ENCODE measurements around the gene EGFL8.
A peak's percentile ranks its signal among the peaks of the same experiment; 100 is the strongest.

EGFL8 gene

GRCh38 chr6:32147401-32148132 is 16.8 kb upstream of the EGFL8 start:
- no peak for DNase-seq

GRCh38 chr6:32148289-32149091 is 15.9 kb upstream of the EGFL8 start:
- DNase-seq, result peak; percentile 30

GRCh38 chr6:32149092-32149755 is 15.2 kb upstream of the EGFL8 start:
- no peak for DNase-seq

DNA sequence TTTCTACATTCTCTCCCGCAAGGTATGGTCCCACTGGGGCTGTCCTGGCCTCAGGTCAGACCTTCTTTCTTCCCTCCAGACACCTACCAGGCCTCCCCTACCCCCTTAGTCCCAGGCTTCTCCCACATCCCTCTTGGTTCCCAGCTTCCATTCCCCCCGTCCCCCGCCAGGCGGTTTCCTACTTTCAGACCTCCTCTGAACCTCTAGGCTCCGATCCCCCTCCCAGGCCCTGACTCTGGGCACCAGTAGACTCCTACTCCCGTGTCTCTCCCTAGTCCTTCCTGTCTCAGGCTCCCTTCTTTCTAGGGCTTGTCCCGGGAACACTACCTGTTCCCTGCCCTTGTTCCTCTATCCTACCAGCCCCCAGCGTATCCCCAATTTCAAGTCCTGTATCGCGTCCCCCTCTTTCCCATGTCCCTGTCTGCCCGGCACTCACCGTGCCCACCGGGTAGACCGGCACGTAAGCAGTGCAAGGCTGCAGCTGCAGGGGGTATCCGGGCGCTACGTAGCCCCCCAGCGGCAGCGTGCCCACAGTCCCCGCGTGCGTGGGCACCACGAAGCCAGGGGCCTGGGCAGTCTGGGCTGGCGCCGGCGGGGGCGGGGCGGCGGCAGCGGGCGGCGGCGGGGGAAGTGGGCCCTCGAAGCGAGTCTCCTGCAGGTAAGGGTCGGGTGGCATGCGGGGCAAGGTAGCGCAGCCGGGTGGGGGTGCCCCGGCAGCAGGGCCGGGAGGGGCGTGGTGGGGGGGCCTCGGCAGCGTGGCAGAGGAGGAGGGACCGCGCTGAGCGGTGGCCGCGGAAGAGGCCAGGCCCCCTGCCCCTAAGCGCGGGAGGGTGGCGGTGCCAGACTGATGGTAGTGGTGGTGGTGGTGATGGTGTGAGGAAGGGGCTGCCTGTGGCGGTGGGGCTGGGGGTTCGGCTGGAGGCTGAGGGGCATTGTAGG is 14.2 kb upstream of the EGFL8 start:
- DNase-seq, result no peak

DNA sequence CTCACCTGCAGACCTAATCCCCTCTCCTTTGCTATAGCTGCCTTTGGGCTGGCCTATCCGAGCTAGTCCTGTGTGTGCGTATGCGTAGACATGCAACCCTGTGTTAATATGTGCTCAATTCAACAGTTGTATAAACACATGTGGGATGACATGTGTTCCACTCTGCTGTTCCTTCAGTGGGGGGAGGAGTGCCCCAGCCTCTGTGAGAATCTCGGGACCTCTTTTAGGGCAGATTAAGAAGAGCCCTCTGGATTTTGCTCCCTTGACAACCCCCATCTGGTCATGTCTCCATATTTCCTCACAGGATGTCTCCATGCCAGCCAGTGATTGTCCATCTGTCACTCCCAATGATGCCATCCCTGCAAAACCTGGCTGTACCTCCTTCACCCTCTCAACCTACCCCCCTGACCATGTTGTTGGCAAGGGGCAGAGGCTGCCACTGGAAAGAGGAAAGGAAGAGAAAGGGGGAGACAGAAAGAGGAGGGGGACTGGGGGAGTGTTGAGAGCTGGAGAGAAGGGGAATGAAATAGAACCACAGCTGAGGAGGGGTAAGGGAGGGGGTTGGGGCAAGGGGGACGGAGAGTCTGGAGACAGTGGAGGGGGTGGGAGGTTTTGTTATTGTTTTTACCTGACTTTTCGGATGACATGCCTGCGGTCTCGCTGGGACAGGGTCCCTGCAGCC is 13.1 kb upstream of the EGFL8 start:
- no peak for DNase-seq

- DNase-seq, result no peak
These were observed 12.3 kb upstream of the EGFL8 start, which contains the start of gene PRRT1 for GRCh38 chr6:32151863-32152768. TSS of gene PRRT1 (minus strand) at chr6:32151939. CDS start at chr6:32151827, 112 bp downstream.

DNA sequence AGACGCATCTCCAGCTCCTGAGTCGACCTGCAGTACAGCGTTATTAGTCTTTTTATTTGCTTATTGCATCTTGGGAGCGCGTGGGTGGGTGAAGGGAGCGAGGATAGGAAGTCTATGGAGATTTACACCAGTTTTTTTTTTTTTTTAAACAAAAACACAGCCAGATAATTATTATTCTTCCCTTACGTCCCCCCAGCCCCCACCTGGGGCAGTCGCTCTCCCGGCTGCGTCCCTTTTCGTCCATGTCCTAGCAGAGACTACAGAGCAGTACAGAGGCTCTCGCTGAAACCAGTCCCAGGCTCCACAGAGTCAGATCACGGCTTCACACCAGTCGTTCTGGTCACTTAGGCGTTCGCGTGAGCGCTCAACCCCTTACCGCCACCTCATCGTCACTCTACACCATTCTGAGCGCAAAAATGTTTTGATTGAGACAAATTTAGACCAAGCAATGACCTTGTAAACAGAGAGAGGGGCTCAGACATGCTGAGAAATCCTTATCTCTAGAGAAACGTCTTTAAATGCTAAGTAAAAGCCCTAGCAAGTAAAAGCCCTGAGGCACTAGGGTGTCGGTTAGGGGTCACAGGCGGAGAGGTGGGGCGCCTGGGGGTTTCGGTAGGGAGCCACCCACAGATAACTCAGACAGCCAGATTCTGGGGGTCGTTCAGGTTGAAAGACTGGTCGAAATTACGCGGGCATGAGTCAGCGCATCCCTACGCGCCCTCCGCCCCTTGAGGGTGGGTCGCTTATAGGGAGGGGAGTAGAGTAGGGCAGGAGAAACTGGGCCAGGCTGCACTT is 11.4 kb upstream of the EGFL8 start:
- no peak for DNase-seq

- DNase-seq, result peak; percentile 67
These were observed 10.6 kb upstream of the EGFL8 start, which contains the start of gene PPT2 for GRCh38 chr6:32153564-32154513. TSS of gene PPT2 (plus strand) at chr6:32154141. CDS start at chr6:32154595, 454 bp downstream.

- peak; percentile 62 for DNase-seq
These were observed 9.8 kb upstream of the EGFL8 start for GRCh38 chr6:32154514-32155161.

DNA sequence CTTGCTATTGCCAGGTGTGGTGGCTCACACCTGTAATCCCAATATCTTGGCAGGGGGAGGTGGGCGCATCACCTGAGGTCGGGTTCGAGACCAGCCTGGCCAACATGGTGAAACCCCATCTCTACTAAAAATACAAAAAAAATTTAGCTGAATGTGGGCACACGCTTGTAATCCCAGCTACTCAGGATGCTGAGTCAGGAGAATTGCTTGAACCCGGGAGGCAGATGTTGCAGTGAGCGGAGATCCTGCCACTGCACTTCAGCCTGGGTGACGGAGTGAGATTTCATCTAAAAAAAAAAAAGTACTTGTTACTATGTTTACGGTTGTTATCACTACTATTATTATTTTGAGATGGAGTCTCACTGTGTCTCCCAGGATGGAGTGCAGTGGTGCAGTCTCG is 7.5 kb upstream of the EGFL8 start:
- no peak for DNase-seq

DNA sequence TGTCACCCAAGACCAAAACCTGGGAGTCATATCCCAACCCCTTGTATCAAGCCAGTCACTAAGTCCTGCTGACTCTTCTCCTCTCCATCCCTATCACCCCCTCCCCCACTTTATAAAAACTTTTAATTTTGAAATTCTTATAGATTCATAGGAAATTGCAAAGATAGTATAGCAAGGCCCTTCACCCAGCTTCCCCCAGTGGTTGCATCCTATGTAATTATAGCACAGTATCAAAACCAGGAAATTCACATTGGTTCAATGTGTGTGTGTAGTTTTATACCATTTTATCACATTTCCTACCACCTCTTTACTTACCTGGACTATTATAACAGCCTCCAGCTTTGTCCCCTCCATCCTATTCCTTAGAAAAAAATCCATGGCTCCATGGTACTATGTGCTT is 6.3 kb upstream of the EGFL8 start:
- no peak for DNase-seq

DNA sequence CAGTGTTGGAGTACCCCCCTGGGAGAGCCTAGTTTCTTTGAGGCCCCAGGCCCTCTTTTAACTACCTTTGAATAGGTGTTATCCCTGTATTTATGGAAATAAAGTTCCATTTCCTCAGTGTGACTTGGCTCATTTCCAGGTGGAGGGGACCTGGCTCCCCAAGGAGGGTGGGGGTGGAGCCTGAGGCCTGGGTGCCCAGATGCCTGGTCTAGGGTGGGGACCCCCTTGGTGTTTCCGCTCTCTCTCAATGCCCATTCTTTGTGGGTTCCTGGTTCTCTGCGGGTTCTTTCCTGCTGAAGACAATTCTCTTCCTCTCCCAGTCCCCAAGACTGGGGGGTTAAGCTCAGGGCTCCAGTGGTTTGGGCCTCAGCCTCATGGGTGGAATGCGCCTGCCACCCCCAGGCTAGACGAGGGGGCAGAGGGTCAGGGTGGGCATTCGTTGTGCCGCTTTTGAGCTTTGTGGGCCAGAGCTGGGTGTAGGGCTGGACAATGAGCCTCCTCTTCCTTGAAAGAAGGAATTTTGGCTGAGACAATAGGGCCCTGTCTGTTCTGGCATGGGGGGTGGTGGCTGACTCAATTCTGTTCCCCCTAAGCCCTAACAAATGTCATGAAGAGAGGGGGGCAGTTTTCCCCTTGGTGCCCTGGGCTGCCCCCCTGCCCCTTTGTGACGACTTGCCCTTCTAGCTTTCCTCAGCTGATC is 686 bp upstream of the EGFL8 start:
- DNase-seq, result no peak

DNA sequence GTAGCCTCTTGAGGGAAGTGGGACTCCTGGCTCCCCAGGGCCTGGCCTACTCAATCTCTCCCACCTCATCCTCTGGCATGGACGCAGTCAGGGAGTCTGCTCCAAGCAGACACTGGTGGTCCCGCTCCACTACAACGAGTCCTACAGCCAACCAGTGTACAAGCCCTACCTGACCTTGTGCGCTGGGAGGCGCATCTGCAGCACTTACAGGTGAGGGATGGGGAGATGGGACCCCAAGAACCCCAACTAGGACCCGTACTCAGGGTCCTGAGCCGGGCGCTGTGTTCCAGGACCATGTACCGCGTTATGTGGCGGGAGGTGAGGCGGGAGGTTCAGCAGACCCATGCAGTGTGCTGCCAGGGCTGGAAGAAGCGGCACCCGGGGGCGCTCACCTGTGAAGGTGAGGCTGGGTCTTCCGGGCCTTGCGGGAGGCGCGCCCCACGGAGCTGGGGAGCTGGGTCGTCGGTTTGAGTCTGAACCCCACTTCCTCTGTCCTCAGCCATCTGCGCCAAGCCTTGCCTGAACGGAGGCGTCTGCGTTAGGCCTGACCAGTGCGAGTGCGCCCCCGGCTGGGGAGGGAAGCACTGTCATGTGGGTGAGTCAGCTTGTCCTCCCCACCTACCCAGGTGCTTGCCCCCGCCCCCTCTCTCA is 2.1 kb downstream of the EGFL8 start:
- no peak for DNase-seq

DNA sequence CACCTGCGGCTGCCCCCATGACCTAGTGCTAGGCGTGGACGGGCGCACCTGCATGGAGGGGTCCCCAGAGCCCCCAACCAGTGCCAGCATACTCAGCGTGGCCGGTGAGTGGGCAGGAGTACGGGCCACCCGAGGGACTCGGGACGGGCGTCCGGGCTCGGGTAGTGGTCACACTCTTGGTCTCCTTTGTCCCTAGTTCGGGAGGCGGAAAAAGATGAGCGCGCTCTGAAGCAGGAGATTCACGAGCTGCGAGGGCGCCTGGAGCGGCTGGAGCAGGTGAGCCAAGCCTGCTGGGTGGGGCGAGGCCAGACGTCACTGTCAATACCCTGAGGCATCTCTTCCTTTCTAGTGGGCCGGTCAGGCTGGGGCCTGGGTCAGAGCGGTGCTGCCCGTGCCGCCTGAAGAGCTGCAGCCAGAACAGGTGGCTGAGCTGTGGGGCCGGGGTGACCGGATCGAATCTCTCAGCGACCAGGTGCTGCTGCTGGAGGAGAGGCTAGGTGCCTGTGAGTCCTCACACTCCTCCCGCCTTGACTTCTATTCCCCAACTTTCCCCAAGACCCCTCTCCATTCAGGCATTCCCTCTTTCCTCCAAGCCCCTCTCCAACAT is 2.9 kb downstream of the EGFL8 start:
- DNase-seq, result no peak

DNA sequence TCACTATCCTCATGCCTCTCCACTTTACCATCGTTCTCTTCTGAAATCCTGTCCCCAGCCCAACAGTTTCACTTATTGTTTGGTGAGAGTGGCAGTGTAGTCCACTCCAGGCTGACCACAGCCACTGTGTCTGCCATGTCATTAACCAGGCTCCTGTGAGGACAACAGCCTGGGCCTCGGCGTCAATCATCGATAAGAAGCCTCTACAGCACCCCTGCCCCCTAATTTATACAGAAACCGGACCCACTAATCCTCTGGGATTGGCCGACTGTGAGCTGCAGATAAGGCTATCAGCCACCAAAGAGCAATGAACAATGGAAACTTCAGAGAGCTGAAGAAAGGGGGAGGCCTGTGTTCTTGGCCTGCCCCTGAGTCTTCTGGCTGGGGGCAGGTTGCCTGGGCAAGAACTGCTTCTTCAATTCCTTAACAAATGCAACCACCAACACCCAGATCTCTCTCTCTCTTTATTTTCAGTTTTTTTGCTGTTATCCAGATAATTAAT is 3.4 kb downstream of the EGFL8 start:
- no peak for DNase-seq

DNA sequence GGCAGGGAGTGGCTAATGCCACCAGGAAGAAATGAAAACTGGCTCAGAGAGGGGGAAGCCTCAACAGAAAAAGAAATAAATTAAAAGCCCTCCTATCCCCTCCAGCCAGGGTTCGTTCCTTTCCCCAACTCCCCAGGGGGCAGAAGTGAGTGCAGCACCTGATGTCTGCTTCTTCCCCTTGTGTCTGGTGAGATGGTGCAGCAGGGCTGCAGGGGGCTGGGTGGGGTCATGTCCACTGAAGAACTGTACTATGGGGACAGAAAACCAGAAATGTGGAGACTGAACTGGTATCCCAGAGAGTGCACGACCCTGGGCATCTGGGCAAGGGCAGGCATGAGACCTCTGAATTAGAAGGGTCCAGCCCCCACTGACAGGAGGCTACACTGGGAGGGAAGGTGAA is 4.0 kb downstream of the EGFL8 start:
- DNase-seq, result no peak

All from activated CD4-positive, alpha-beta T cell treated with anti-CD3 and anti-CD28 coated beads, Interleukin-2, amount 50 U/mL, for 16 hours (primary cell).